Breast epithelium (tissue), 3 donors: ENCODE data around the gene MAGI3.

ENCODE experiments used
- CTCF ChIP-seq, 3 donors: fragments of 450-650 bp; IDR thresholded peaks; one replicate each; pipeline ENCODE4 v1.5.1; 2016 to 2017; ENCODE audit warnings: antibody characterized with exemption in 3 of 3, mild to moderate bottlenecking in 3 of 3, moderate library complexity in 3 of 3
- POLR2A ChIP-seq: fragments of 450-650 bp; IDR thresholded peaks from one replicate; pipeline ENCODE4 v1.6.1; 2016; ENCODE audit warnings: antibody characterized with exemption, mild to moderate bottlenecking, moderate library complexity
- POLR2AphosphoS5 ChIP-seq, 3 donors: sonication (generic); formaldehyde crosslinking; IDR thresholded peaks; one replicate each; pipeline ENCODE4 v1.6.1; 2017; ENCODE audit warnings: antibody characterized with exemption in 3 of 3

- TF ChIP-seq CTCF (IDR thresholded peaks at IDR 0.05) (no peak), POLR2AphosphoS5 (IDR thresholded peaks at IDR 0.05) (no peak), POLR2A (no peak)
Measured at GRCh38 chr1:113541106-113541505, 150.8 kb downstream of the MAGI3 start.
